Lung (tissue), 12 donors: ENCODE results near the gene INSM2. TPM values are rescaled to one million over a fixed set of nuclear protein-coding genes. Genes with fewer than 3 reads are reported as not detected.

Experiments
- ATAC-seq: fragments of 200-7000 bp; cut with Tn5 transposase; one replicate; pipeline ENCODE4 v1.9.1; 2020; ENCODE audit warnings: moderate number of reproducible peaks; ENCODE audit not compliant: insufficient read depth, low FRiP score
- DNase-seq, 3 donors: peaks; one replicate each; pipeline ENCODE4 v3.0.0-alpha.2; 2013 to 2017
- H3K27ac ChIP-seq, 2 donors: one replicate each; pipeline ENCODE4 v1.5.1; 2013; ENCODE audit warnings: mild to moderate bottlenecking in 2 of 2, moderate library complexity in 2 of 2, control low read depth in 1 of 2, inconsistent platforms in 1 of 2, low read depth in 1 of 2, low read length in 1 of 2
- H3K27me3 ChIP-seq, 3 donors: one replicate each; pipeline ENCODE4 v1.5.1; 2013; ENCODE audit warnings: low read length in 2 of 3; ENCODE audit not compliant: control insufficient read depth in 3 of 3, insufficient read depth in 3 of 3
- H3K36me3 ChIP-seq, 4 donors: one replicate each; pipeline ENCODE4 v1.5.1; 2013; ENCODE audit warnings: low read length in 4 of 4, mild to moderate bottlenecking in 1 of 4, moderate library complexity in 1 of 4; ENCODE audit not compliant: control insufficient read depth in 4 of 4, insufficient read depth in 4 of 4
- H3K4me1 ChIP-seq, 5 donors: one replicate each; pipeline ENCODE4 v1.5.1; 2013; ENCODE audit warnings: low read length in 5 of 5, mild to moderate bottlenecking in 2 of 5, moderate library complexity in 1 of 5; ENCODE audit not compliant: control insufficient read depth in 5 of 5, insufficient read depth in 5 of 5
- H3K4me3 ChIP-seq: one replicate; pipeline ENCODE4 v1.5.1; 2013; ENCODE audit warnings: mild to moderate bottlenecking, control low read depth, moderate library complexity
- H3K9ac ChIP-seq, 2 donors: one replicate each; pipeline ENCODE4 v1.5.1; 2013; ENCODE audit warnings: low read length in 2 of 2, control low read depth in 1 of 2; ENCODE audit not compliant: insufficient read depth in 1 of 2
- H3K9me3 ChIP-seq, 4 donors: one replicate each; pipeline ENCODE4 v1.5.1; 2013; ENCODE audit warnings: low read length in 3 of 4, mild to moderate bottlenecking in 1 of 4, moderate library complexity in 1 of 4; ENCODE audit not compliant: control insufficient read depth in 4 of 4, insufficient read depth in 3 of 4
- CTCF ChIP-seq: IDR thresholded peaks from 2 replicates; pipeline ENCODE4 v1.5.1; 2012; ENCODE audit warnings: mild to moderate bottlenecking; ENCODE audit errors: control extremely low read depth, extremely low read depth
- WGBS, 2 donors: extraction: QIAGEN DNeasy Blood & Tissue Kit; methylation state at CpG; one replicate each; pipeline ENCODE4 v1.1.7; 2013; 5-methylcytosine and 5-hydroxymethylcytosine counted together
- polyA plus RNA-seq, 2 donors: library from polyadenylated mRNA; stranded (reverse); fragments of 200-250 nt; gene quantifications; one replicate each; pipeline ENCODE4 v1.2.1, GENCODE V29; 2013
- total RNA-seq, 2 donors: library from RNA; depleted of rRNA in 1 of 2; stranded (reverse); fragments of >200 nt in 1 of 2; gene quantifications; one replicate each; pipeline ENCODE4 v1.2.1, GENCODE V29; 2014 to 2021
- donor health status: control.
- donor health status: control.
- donor health status: Bipolar disorder and iron deficiency.
- donor health status: healthy.
- donor health status: DM: yes; HTN: yes; CAD: no.

INSM2 gene
- total and polyA plus RNA-seq, 4 donors: 0.02 to 0.17 (median 0.07) TPM

DNA sequence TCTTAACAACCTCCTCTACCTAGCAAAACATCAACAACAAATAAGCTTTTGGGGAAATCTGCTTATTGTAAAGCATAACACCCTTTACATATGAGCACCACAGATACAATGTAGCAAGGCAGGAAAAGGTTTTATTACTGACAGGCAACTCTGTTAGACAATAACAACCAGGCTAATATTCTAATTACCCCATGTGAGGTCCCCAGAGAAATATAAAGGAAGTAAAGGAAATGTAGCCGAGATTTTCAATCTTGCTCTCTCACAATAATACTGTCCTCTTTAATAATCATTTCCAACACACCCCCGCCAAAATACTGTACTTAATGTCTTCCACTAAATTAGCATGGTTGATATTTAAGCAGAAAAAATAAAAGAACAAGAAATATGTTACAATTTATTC is 14.0 kb upstream of the INSM2 start:
- peaks cover 0 to 2% (median 0%) of the 10 kb centered on the region in 4 donors for H3K9me3 ChIP-seq
- H3K27me3 ChIP-seq: no peaks in the 10 kb centered on the region
- H3K4me1 ChIP-seq: no peaks in the 10 kb centered on the region
- H3K36me3 ChIP-seq: no peaks in the 10 kb centered on the region
- H3K9ac ChIP-seq: no peak overlapping the region
- DNase-seq (no peak), ATAC-seq (no peak)
- H3K27ac ChIP-seq: no peak overlapping the region
- no peak for TF ChIP-seq CTCF
- no peak overlapping the region for H3K4me3 ChIP-seq
- 64 to 75% methylated on average over 2 of the region's 2 CpGs for WGBS, 2 donors

DNA sequence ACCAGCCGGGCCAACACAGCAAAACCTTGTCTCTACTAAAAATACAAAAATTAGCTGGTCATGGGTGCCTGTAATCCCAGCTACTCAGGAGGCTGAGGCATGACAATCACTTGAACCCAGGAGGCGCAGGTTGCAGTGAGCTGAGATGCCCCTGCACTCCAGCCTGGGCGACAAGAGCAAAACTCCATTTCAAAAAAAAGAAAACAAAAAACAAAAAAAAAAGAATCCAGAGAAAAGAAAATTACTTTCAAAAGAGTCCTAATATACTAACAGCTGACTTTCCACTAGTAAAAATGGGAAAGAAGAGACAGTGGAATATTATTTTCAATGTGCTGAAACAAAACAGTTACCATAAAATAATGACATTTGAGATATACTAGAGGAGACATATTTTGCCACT is 8.3 kb upstream of the INSM2 start:
- peaks cover 0 to 20% (median 12%) of the 10 kb centered on the region in 3 donors for H3K27me3 ChIP-seq
- 92 to 95% methylated on average over 3 of the region's 3 CpGs for WGBS, 2 donors

GRCh38 chr14:35526962-35527361 is 7.0 kb upstream of the INSM2 start:
- TF ChIP-seq CTCF: no peak
- no peaks in the 10 kb centered on the region for H3K4me1 ChIP-seq
- H3K9me3 ChIP-seq: peaks cover 0 to 2% (median 0%) of the 10 kb centered on the region in 4 donors
- no peak overlapping the region for H3K27ac ChIP-seq
- no peaks in the 10 kb centered on the region for H3K36me3 ChIP-seq
- ATAC-seq (no peak), DNase-seq (no peak)
- WGBS, 2 donors: 85% methylated on average over 2 of the region's 2 CpGs
- no peak overlapping the region for H3K9ac ChIP-seq
- H3K27me3 ChIP-seq: peaks cover 0 to 32% (median 25%) of the 10 kb centered on the region in 3 donors
- no peak overlapping the region for H3K4me3 ChIP-seq

More for the DNA sequence above, 8.3 kb upstream of the INSM2 start:
- ATAC-seq (no peak), DNase-seq (no peak)
- Histone ChIP-seq H3K9ac (no peak overlapping the region), H3K36me3 (no peaks in the 10 kb centered on the region), H3K4me1 (no peaks in the 10 kb centered on the region), H3K27ac (no peak overlapping the region), H3K4me3 (no peak overlapping the region), H3K9me3 (peaks cover 0 to 2% (median 0%) of the 10 kb centered on the region in 4 donors)
- TF ChIP-seq CTCF: no peak
